Vagina (tissue), 2 donors: ENCODE measurements around the gene RAP2B. TPM values are rescaled to one million over a fixed set of nuclear protein-coding genes. Genes with fewer than 3 reads are reported as not detected.
"Not testable (repeated sequence)": the region's sequence is repeated elsewhere in the genome, so short reads cannot be mapped to it uniquely, and the experiment has no call there.

Source experiments
- DNase-seq, 2 donors: peaks; one replicate each; pipeline ENCODE4 v3.0.0-alpha.2; 2017; ENCODE audit errors: extremely low spot score in 2 of 2
- H3K27ac ChIP-seq: fragments of 200-600 bp; sonication (generic); one replicate; pipeline ENCODE4 v1.5.1; 2019
- H3K27me3 ChIP-seq: fragments of 200-600 bp; sonication (generic); one replicate; pipeline ENCODE4 v1.5.1; 2019
- H3K36me3 ChIP-seq, 2 donors: fragments of 200-600 bp; sonication (generic); one replicate each; pipeline ENCODE4 v1.5.1; 2017 to 2019
- H3K4me1 ChIP-seq: fragments of 200-600 bp; sonication (generic); one replicate; pipeline ENCODE4 v1.5.1; 2019
- H3K4me3 ChIP-seq, 2 donors: fragments of 200-600 bp; sonication (generic); 1 replicate in 1 of 2; 2 replicates in 1 of 2; pipeline ENCODE4 v1.5.1; 2016 to 2019
- H3K9me3 ChIP-seq: fragments of 200-600 bp; sonication (generic); one replicate; pipeline ENCODE4 v1.5.1; 2019
- POLR2A ChIP-seq, 2 donors: fragments of 450-650 bp; IDR thresholded peaks; one replicate each; pipeline ENCODE4 v1.6.1; 2017; ENCODE audit warnings: antibody characterized with exemption in 2 of 2, mild to moderate bottlenecking in 2 of 2, moderate library complexity in 2 of 2
- POLR2AphosphoS5 ChIP-seq, 2 donors: sonication (generic); formaldehyde crosslinking; IDR thresholded peaks; one replicate each; pipeline ENCODE4 v1.9.0; 2017; ENCODE audit warnings: antibody characterized with exemption in 2 of 2, mild to moderate bottlenecking in 2 of 2, low read depth in 1 of 2; ENCODE audit not compliant: insufficient read depth in 1 of 2
- intact Hi-C: fragments of 100-400 bp; cut with DNase I; formaldehyde crosslinking; loops from one replicate; pipeline ENCODE4 v1.15.1; 2023
- total RNA-seq: library from RNA; depleted of rRNA; stranded (reverse); fragments of >200 nt; gene quantifications from one replicate; pipeline ENCODE4 v1.2.3, GENCODE V29; 2016
- TF ChIP-seq, protein P1 (sequence below), 3 experiments: fragments of 450-650 bp in 2 of 3; fragments of 200-600 bp in 1 of 3; sonication (generic) in 1 of 3; IDR thresholded peaks; one replicate each; pipeline ENCODE4 v1.5.1; 2017 to 2019; ENCODE audit warnings: antibody characterized with exemption in 3 of 3, mild to moderate bottlenecking in 2 of 3, moderate library complexity in 2 of 3

The RAP2B gene
- total RNA-seq, result 16.0 TPM

DNA sequence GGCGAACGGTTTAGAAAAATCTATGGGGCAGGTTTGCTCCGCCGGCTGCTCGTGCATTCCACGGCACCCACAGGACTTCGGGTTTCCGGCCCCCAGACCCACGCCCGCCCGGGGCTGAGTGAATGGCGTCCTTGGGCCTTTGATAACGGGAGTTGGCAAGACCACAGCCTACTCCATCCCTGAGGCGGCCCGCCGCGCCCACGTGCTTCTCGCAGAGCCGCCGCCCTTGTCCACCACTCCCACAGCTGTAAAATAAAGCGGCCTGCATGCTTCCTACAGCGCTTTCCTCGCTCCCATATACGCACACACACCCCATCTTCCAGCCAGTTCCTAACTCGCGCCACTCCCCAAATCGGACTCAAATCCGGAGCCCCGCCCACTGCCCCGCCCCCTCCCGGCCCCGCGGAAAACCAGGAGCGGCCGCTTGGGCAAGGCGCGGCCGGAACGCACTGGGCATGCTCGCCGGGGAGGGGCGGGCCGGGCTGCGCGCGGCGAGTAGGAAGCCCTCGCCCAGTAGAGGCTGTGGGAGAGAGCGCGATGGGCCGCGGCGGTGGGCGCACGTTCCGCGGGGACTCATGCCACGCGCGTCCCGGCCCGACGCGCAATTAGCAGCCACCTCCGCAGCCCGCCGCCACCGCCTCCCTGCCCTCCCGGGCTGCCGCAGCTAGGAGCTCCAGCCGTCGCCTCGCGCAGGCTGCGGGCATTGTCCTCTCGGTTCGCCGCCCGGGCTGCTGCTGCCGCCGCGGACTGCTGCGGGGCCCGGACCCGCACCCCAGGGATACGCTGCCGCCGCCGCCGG lies at the start of gene RAP2B:
RAP2B (plus strand) TSS at position 513 of the 799 bp plus-strand sequence. CDS start 468 bp downstream, outside the sequence.
- Histone ChIP-seq H3K4me1 (peaks cover 42% of the 10 kb centered on the region), H3K27ac (peak within 1 kb of the TSS; percentile 92), H3K4me3 (peak within 1 kb of the TSS; percentile 85 to 87), H3K27me3 (no peaks in the 10 kb centered on the region), H3K36me3 (no peaks in the 10 kb centered on the region), H3K9me3 (no peaks in the 10 kb centered on the region)
- TF ChIP-seq POLR2A (IDR thresholded peaks at IDR 0.05) (peak; percentile 37 to 97), POLR2AphosphoS5 (IDR thresholded peaks at IDR 0.05; ENCODE audit: insufficient read depth in 1 of 2, low read depth in 1 of 2) (peak in 1 of 2 donors; percentile 66)
- TF ChIP-seq, protein P1, sequence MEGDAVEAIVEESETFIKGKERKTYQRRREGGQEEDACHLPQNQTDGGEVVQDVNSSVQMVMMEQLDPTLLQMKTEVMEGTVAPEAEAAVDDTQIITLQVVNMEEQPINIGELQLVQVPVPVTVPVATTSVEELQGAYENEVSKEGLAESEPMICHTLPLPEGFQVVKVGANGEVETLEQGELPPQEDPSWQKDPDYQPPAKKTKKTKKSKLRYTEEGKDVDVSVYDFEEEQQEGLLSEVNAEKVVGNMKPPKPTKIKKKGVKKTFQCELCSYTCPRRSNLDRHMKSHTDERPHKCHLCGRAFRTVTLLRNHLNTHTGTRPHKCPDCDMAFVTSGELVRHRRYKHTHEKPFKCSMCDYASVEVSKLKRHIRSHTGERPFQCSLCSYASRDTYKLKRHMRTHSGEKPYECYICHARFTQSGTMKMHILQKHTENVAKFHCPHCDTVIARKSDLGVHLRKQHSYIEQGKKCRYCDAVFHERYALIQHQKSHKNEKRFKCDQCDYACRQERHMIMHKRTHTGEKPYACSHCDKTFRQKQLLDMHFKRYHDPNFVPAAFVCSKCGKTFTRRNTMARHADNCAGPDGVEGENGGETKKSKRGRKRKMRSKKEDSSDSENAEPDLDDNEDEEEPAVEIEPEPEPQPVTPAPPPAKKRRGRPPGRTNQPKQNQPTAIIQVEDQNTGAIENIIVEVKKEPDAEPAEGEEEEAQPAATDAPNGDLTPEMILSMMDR (IDR thresholded peaks at IDR 0.05), result no peak
- DNase-seq, result peak in 1 of 2 donors; percentile 99
- intact Hi-C loops, result loop anchor here (10.0 kb wide), 1 partner anchor 117 kb away; no protein-coding TSS in a partner anchor

DNA sequence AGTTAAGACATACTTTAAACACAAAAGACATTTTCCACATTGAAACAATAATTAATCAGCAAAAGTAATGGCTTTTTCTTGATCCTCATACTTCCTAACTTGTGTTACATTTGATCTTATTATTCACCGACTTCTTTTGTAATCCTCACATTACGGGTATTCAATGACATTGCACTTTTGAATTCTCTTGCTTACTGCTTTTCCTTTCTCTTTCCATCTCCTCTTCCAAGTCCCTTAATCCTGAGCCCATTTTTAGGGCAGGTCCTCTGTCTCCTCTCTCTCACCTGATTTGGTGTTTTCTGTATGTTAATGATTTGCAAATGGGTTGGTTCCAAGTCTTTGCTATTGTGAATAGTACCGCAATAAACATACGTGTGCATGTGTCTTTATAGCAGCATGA lies 48.5 kb upstream of the RAP2B start:
- Histone ChIP-seq H3K9me3 (no peaks in the 10 kb centered on the region), H3K4me1 (no peaks in the 10 kb centered on the region), H3K27ac (no peak overlapping the region), H3K27me3 (no peaks in the 10 kb centered on the region), H3K4me3 (no peak overlapping the region), H3K36me3 (no peaks in the 10 kb centered on the region)
- TF ChIP-seq POLR2AphosphoS5 (IDR thresholded peaks at IDR 0.05; ENCODE audit: insufficient read depth in 1 of 2, low read depth in 1 of 2) (no peak), POLR2A (IDR thresholded peaks at IDR 0.05) (no peak)
- TF ChIP-seq, protein P1 (IDR thresholded peaks at IDR 0.05), result no peak
- DNase-seq, result no peak
- intact Hi-C loops, result no loop called here

DNA sequence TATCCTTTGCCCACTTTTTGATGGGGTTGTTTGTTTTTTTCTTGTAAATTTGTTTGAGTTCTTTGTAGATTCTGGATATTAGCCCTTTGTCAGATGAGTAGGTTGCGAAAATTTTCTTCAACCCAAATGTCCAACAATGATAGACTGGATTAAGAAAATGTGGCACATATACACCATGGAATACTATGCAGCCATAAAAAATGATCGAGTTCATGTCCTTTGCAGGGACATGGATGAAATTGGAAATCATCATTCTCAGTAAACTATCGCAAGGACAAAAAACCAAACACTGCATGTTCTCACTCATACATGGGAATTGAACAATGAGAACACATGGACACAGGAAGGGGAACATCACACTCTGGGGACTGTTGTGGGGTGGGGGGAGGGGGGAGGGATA lies 47.8 kb upstream of the RAP2B start:
- intact Hi-C loops, H3K27me3 ChIP-seq, H3K4me3 ChIP-seq, H3K4me1 ChIP-seq, H3K27ac ChIP-seq, H3K9me3 ChIP-seq, DNase-seq, H3K36me3 ChIP-seq: not testable (repeated sequence)

DNA sequence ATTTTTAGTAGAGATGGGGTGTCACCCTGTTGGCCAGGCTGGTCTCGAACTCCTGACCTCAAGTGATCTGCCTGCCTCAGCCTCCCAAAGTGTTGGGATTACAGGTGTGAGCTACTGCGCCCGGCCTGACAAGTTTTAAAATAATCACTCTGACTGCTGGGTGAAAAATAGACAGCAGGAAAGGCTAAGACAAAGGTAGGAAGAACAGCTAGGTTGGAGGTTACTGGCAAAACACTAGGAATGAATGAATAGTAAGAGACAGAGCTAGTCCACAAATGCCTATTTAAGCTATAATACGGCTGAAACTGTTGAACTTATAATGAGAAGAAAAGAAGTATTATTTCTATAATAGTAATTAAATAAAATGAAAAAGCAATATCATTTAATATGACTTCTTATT lies 46.7 kb upstream of the RAP2B start:
- H3K27ac ChIP-seq, result no peak overlapping the region

DNA sequence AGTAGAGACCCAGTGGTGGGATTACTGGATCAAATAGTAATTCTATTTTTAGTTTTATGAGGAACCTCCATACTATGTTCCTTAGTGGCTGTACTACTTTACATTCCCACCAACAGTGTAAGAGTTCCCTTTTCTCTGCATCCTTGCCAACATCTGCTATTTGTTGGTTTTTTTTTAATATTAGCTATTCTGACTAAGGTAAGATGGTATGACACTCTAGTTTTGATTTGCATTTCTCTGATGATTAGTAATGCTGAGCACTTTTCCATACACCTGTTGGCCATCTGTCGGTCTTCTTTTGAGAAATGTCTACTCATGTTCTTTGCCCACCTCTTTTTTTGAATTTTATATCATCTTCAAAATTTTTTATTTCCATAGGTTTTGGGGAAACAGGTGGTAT lies 34.2 kb upstream of the RAP2B start:
- no peak overlapping the region for H3K4me3 ChIP-seq
- TF ChIP-seq POLR2A (IDR thresholded peaks at IDR 0.05), result no peak
- TF ChIP-seq, protein P1 (IDR thresholded peaks at IDR 0.05), result no peak
- no peak for TF ChIP-seq POLR2AphosphoS5 (IDR thresholded peaks at IDR 0.05; ENCODE audit: insufficient read depth in 1 of 2, low read depth in 1 of 2)
- intact Hi-C loops, result no loop called here

More for the DNA sequence above, 46.7 kb upstream of the RAP2B start:
- no peak for DNase-seq
- Histone ChIP-seq H3K4me3 (no peak overlapping the region), H3K36me3 (no peaks in the 10 kb centered on the region), H3K9me3 (no peaks in the 10 kb centered on the region), H3K4me1 (no peaks in the 10 kb centered on the region), H3K27me3 (no peaks in the 10 kb centered on the region)
- TF ChIP-seq POLR2AphosphoS5 (IDR thresholded peaks at IDR 0.05; ENCODE audit: insufficient read depth in 1 of 2, low read depth in 1 of 2) (no peak), POLR2A (IDR thresholded peaks at IDR 0.05) (no peak)
- TF ChIP-seq, protein P1 (IDR thresholded peaks at IDR 0.05), result no peak
- intact Hi-C loops, result no loop called here

More for the DNA sequence above, 34.2 kb upstream of the RAP2B start:
- no peak overlapping the region for H3K27ac ChIP-seq
- H3K4me1 ChIP-seq, result no peaks in the 10 kb centered on the region
- H3K36me3 ChIP-seq, result no peaks in the 10 kb centered on the region
- H3K9me3 ChIP-seq, result no peaks in the 10 kb centered on the region
- no peak for DNase-seq
- H3K27me3 ChIP-seq, result no peaks in the 10 kb centered on the region
